B cell (primary cell): ENCODE measurements around the gene LRRN2. TPM values are rescaled to one million over a fixed set of nuclear protein-coding genes. Genes with fewer than 3 reads are reported as not detected.

Experiments
- ATAC-seq: fragments of 200-7000 bp; cut with Tn5 transposase; one replicate; pipeline ENCODE4 v1.10.0; 2021; ENCODE audit warnings: low read depth, mild to moderate bottlenecking, moderate number of reproducible peaks, moderate library complexity
- CTCF ChIA-PET: fragments of 350-600 bp; sonication (Branson Sonifier 250); formaldehyde crosslinking; loops from one replicate; lab custom pipeline; 2021; ENCODE audit warnings: antibody characterized with exemption, inconsistent platforms; lab: Charles Lee
- POLR2A ChIA-PET: fragments of 350-600 bp; sonication (Branson Sonifier 250); formaldehyde crosslinking; loops from one replicate; lab custom pipeline; 2021; ENCODE audit warnings: antibody characterized with exemption; lab: Charles Lee
- DNase-seq: peaks from one replicate; pipeline ENCODE4 v3.0.0; 2013
- H2AFZ ChIP-seq: 2 replicates; pipeline ENCODE4 v1.6.1; 2012; ENCODE audit warnings: mild to moderate bottlenecking, low read depth, low read length; ENCODE audit not compliant: insufficient read depth, poor library complexity, severe bottlenecking
- H3K27ac ChIP-seq, 2 donors: 1 replicate in 1 of 2; 2 replicates in 1 of 2; pipeline ENCODE4 v1.5.1; 2012 to 2013; ENCODE audit warnings: low read length in 2 of 2, mild to moderate bottlenecking in 2 of 2, moderate library complexity in 1 of 2
- H3K27me3 ChIP-seq, 4 experiments: fragments of 200-600 bp in 1 of 4; sonication (generic) in 1 of 4; replicated peaks in 1 of 4; 1 replicate in 2 of 4; 2 replicates in 2 of 4; pipeline versions ENCODE4 v1.6.1 to v1.7.0; 2013 to 2016; ENCODE audit warnings: low read length in 3 of 4, mild to moderate bottlenecking in 2 of 4, mixed read lengths in 1 of 4, moderate library complexity in 1 of 4; ENCODE audit not compliant: insufficient read depth in 4 of 4, control insufficient read depth in 3 of 4; ENCODE audit errors: control extremely low read depth in 1 of 4
- H3K36me3 ChIP-seq, 2 experiments: replicated peaks in 1 of 2; 1 replicate in 1 of 2; 2 replicates in 1 of 2; pipeline versions ENCODE4 v1.6.1 to v1.7.1; 2013; ENCODE audit warnings: low read length in 1 of 2; ENCODE audit not compliant: insufficient read depth in 2 of 2, control insufficient read depth in 1 of 2; ENCODE audit errors: control extremely low read depth in 1 of 2, extremely low read depth in 1 of 2
- H3K4me1 ChIP-seq, 2 donors: fragments of 200-600 bp in 1 of 2; sonication (generic) in 1 of 2; 1 replicate in 1 of 2; 2 replicates in 1 of 2; pipeline versions ENCODE4 v1.5.1 to v1.6.1; 2013 to 2017; ENCODE audit warnings: low read length in 2 of 2; ENCODE audit not compliant: control insufficient read depth in 2 of 2, insufficient read depth in 2 of 2
- H3K4me2 ChIP-seq: replicated peaks from 2 replicates; pipeline ENCODE3; 2012; ENCODE audit warnings: mild to moderate bottlenecking, low read depth, low read length; ENCODE audit not compliant: poor library complexity, severe bottlenecking
- H3K4me3 ChIP-seq, 5 experiments: fragments of 200-600 bp in 1 of 5; sonication (generic) in 1 of 5; 1 replicate in 3 of 5; 2 replicates in 2 of 5; pipeline versions ENCODE4 v1.5.1 to v1.7.0; 2011 to 2016; ENCODE audit warnings: low read length in 4 of 5, mild to moderate bottlenecking in 4 of 5, low read depth in 2 of 5, control low read depth in 1 of 5, moderate library complexity in 1 of 5; ENCODE audit not compliant: insufficient read depth in 1 of 5; ENCODE audit errors: control extremely low read depth in 1 of 5, extremely low read depth in 1 of 5
- H3K79me2 ChIP-seq: fragments of 200-600 bp; sonication (generic); one replicate; pipeline ENCODE4 v1.6.0; 2016; ENCODE audit warnings: low read length; ENCODE audit not compliant: control insufficient read depth, insufficient read depth
- H3K9ac ChIP-seq: fragments of 200-600 bp; sonication (generic); 2 replicates; pipeline ENCODE4 v1.6.1; 2017; ENCODE audit warnings: mild to moderate bottlenecking, low read length, moderate library complexity
- H3K9me3 ChIP-seq, 3 donors: one replicate each; pipeline versions ENCODE4 v1.6.1 to v1.7.1; 2013; ENCODE audit warnings: low read length in 2 of 3; ENCODE audit not compliant: control insufficient read depth in 2 of 3, insufficient read depth in 1 of 3; ENCODE audit errors: control extremely low read depth in 1 of 3
- H4K20me1 ChIP-seq: 2 replicates; pipeline ENCODE4 v1.6.0; 2012; ENCODE audit warnings: mild to moderate bottlenecking, low read length; ENCODE audit not compliant: insufficient read depth, control insufficient read depth, poor library complexity, severe bottlenecking
- H3K27ac Mint-ChIP-seq: one replicate; pipeline ENCODE4 v1.8.0; 2021; ENCODE audit warnings: mixed read lengths
- H3K27me3 Mint-ChIP-seq: one replicate; pipeline ENCODE4 v1.8.0; 2021; ENCODE audit warnings: mixed read lengths
- H3K4me1 Mint-ChIP-seq: one replicate; pipeline ENCODE4 v1.8.0; 2021; ENCODE audit warnings: mixed read lengths
- H3K4me3 Mint-ChIP-seq: one replicate; pipeline ENCODE4 v1.8.0; 2021; ENCODE audit warnings: mixed read lengths
- H3K9me3 Mint-ChIP-seq: one replicate; pipeline ENCODE4 v1.8.0; 2022; ENCODE audit warnings: mixed read lengths; ENCODE audit not compliant: insufficient read depth
- CTCF ChIP-seq: fragments of 200-600 bp; IDR thresholded peaks from one replicate; pipeline ENCODE4 v1.8.0; 2022; ENCODE audit warnings: antibody characterized with exemption, mild to moderate bottlenecking
- EZH2 ChIP-seq: IDR thresholded peaks from 2 replicates; pipeline ENCODE4 v1.6.1; 2012; ENCODE audit warnings: borderline replicate concordance, low read depth, mild to moderate bottlenecking, moderate library complexity, low read length; ENCODE audit not compliant: insufficient read depth, poor library complexity, severe bottlenecking
- WGBS: methylation state at CpG from one replicate; pipeline ENCODE4 v1.1.5; 2013; ENCODE audit warnings: missing lambda C conversion rate; ENCODE audit not compliant: insufficient coverage; 5-methylcytosine and 5-hydroxymethylcytosine counted together
- intact Hi-C: fragments of 100-400 bp; cut with micrococcal nuclease; formaldehyde crosslinking; loops from one replicate; pipeline ENCODE4 v1.10.0; 2022
- polyA plus RNA-seq: library from polyadenylated mRNA; depleted of rRNA; stranded (reverse); fragments of >200 nt; gene quantifications from 2 replicates; pipeline ENCODE4 v1.2.3, GENCODE V29; 2012
- total RNA-seq, 2 donors: library from RNA; stranded (reverse); fragments of 120-200 nt in 1 of 2; gene quantifications; 1 replicate in 1 of 2; 2 replicates in 1 of 2; pipeline versions ENCODE4 v1.2.3 to v1.2.4, GENCODE V29; 2013 to 2022

The LRRN2 gene
- total and polyA plus RNA-seq, 2 donors (not counting 1 experiment from before 2014, with no cell fraction given), result not detected

GRCh38 chr1:204663644-204664383 is 21.7 kb downstream of the LRRN2 start:
- DNase-seq (no peak), ATAC-seq (no peak)
- 85% methylated on average over 13 of the region's 15 CpGs for WGBS
- no peak overlapping the region for H3K9ac ChIP-seq
- ChIA-PET CTCF (interaction anchor here (0.6 kb wide), 1 partner anchor 147 kb away, joined by 3 read pairs; no protein-coding TSS in a partner anchor), POLR2A (no interaction called here)
- peaks cover 0 to 5% (median 0%) of the 10 kb centered on the region in 4 experiments for H3K27me3 ChIP-seq
- H2AFZ ChIP-seq, result no peak overlapping the region
- peaks cover 25% of the 10 kb centered on the region for H3K27me3 Mint-ChIP-seq
- no peaks in the 10 kb centered on the region for H3K9me3 Mint-ChIP-seq
- intact Hi-C loops, result no loop called here
- H3K4me3 Mint-ChIP-seq, result no peak overlapping the region
- H3K79me2 ChIP-seq, result no peaks in the 10 kb centered on the region
- H3K9me3 ChIP-seq, result peaks cover 0 to 4% (median 0%) of the 10 kb centered on the region in 3 donors
- no peaks in the 10 kb centered on the region for H3K4me1 ChIP-seq
- no peaks in the 10 kb centered on the region for H3K36me3 ChIP-seq
- no peak overlapping the region for H3K27ac Mint-ChIP-seq
- no peak overlapping the region for H3K4me2 ChIP-seq
- H4K20me1 ChIP-seq, result no peaks in the 10 kb centered on the region
- no peaks in the 10 kb centered on the region for H3K4me1 Mint-ChIP-seq
- no peak overlapping the region for H3K27ac ChIP-seq
- H3K4me3 ChIP-seq, result no peak overlapping the region
- no peak for TF ChIP-seq EZH2
- TF ChIP-seq CTCF, result no peak

- H2AFZ ChIP-seq, result no peak overlapping the region
- intact Hi-C loops, result no loop called here
- H3K4me1 ChIP-seq, result no peaks in the 10 kb centered on the region
- no peak overlapping the region for H3K27ac ChIP-seq
- no peak overlapping the region for H3K4me3 ChIP-seq
- H3K9me3 Mint-ChIP-seq, result no peaks in the 10 kb centered on the region
- no peak overlapping the region for H3K27ac Mint-ChIP-seq
- no peaks in the 10 kb centered on the region for H3K4me1 Mint-ChIP-seq
- H3K79me2 ChIP-seq, result no peaks in the 10 kb centered on the region
- TF ChIP-seq CTCF (no peak), EZH2 (no peak)
- DNase-seq (no peak), ATAC-seq (no peak)
- no peaks in the 10 kb centered on the region for H3K36me3 ChIP-seq
- no peaks in the 10 kb centered on the region for H4K20me1 ChIP-seq
- H3K9me3 ChIP-seq, result no peaks in the 10 kb centered on the region
- peaks cover 0 to 5% (median 0%) of the 10 kb centered on the region in 4 experiments for H3K27me3 ChIP-seq
- ChIA-PET POLR2A (no interaction called here), CTCF (no interaction called here)
- no peak overlapping the region for H3K4me2 ChIP-seq
- no peak overlapping the region for H3K9ac ChIP-seq
- peaks cover 29% of the 10 kb centered on the region for H3K27me3 Mint-ChIP-seq
- no peak overlapping the region for H3K4me3 Mint-ChIP-seq
These were observed 23.0 kb downstream of the LRRN2 start for GRCh38 chr1:204662530-204662929.
